GM23248 (cell line): ENCODE data around the gene HSD3B1. TPM values are rescaled to one million over a fixed set of nuclear protein-coding genes. Genes with fewer than 3 reads are reported as not detected.
"Not testable (repeated sequence)": the region's sequence is repeated elsewhere in the genome, so short reads cannot be mapped to it uniquely, and the experiment has no call there.

Source experiments
- DNase-seq: peaks from one replicate; pipeline ENCODE4 v3.0.0-alpha.2; 2015
- H2AFZ ChIP-seq: fragments of 200-600 bp; sonication (generic); 2 replicates; pipeline ENCODE4 v1.6.1; 2016; ENCODE audit warnings: antibody characterized with exemption
- H3F3A ChIP-seq: fragments of 200-600 bp; sonication (generic); 2 replicates; pipeline ENCODE4 v1.6.1; 2016; ENCODE audit warnings: mild to moderate bottlenecking, antibody characterized with exemption, mixed run types; ENCODE audit not compliant: insufficient read depth
- H3K27ac ChIP-seq: fragments of 200-600 bp; sonication (generic); 2 replicates; pipeline ENCODE4 v1.5.1; 2016; ENCODE audit warnings: mild to moderate bottlenecking
- H3K27me3 ChIP-seq: fragments of 200-600 bp; sonication (generic); replicated peaks from 2 replicates; pipeline ENCODE4 v1.6.1; 2016; ENCODE audit warnings: mild to moderate bottlenecking; ENCODE audit not compliant: insufficient read depth
- H3K36me3 ChIP-seq: fragments of 200-600 bp; sonication (generic); 2 replicates; pipeline ENCODE4 v1.6.1; 2016; ENCODE audit warnings: low read depth, mild to moderate bottlenecking
- H3K4me1 ChIP-seq: fragments of 200-600 bp; sonication (generic); 2 replicates; pipeline ENCODE4 v1.6.1; 2016; ENCODE audit warnings: mild to moderate bottlenecking; ENCODE audit not compliant: insufficient read depth
- H3K4me2 ChIP-seq: fragments of 200-600 bp; sonication (generic); one replicate; pipeline ENCODE4 v1.6.1; 2016; ENCODE audit warnings: mild to moderate bottlenecking; ENCODE audit not compliant: unreplicated experiment
- H3K4me3 ChIP-seq: fragments of 200-600 bp; sonication (generic); 2 replicates; pipeline ENCODE4 v1.5.1; 2016; ENCODE audit warnings: mild to moderate bottlenecking
- H3K79me2 ChIP-seq: fragments of 200-600 bp; sonication (generic); 2 replicates; pipeline ENCODE4 v1.6.1; 2016; ENCODE audit warnings: mild to moderate bottlenecking; ENCODE audit not compliant: insufficient read depth
- H3K9ac ChIP-seq: fragments of 200-600 bp; sonication (generic); 2 replicates; pipeline ENCODE4 v1.6.1; 2016; ENCODE audit warnings: mild to moderate bottlenecking
- H3K9me2 ChIP-seq: fragments of 200-600 bp; sonication (generic); 2 replicates; pipeline ENCODE4 v1.6.1; 2016; ENCODE audit warnings: mixed run types, mild to moderate bottlenecking, moderate library complexity; ENCODE audit not compliant: insufficient read depth
- H3K9me3 ChIP-seq: fragments of 200-600 bp; sonication (generic); one replicate; pipeline ENCODE4 v1.6.1; 2017; ENCODE audit warnings: low read depth
- H4K20me1 ChIP-seq: fragments of 200-600 bp; sonication (generic); 2 replicates; pipeline ENCODE4 v1.6.0; 2016; ENCODE audit not compliant: insufficient read depth
- EZH2 ChIP-seq: fragments of 200-600 bp; sonication (generic); IDR thresholded peaks from 2 replicates; pipeline ENCODE4 v1.6.1; 2018; ENCODE audit warnings: antibody characterized with exemption, mild to moderate bottlenecking; ENCODE audit not compliant: insufficient read depth, poor library complexity, severe bottlenecking
- EZH2phosphoT487 ChIP-seq: fragments of 200-600 bp; sonication (generic); IDR thresholded peaks from 2 replicates; pipeline ENCODE4 v1.6.1; 2018; ENCODE audit warnings: antibody characterized with exemption, moderate library complexity, mild to moderate bottlenecking, low read depth; ENCODE audit not compliant: insufficient read depth
- WGBS, 2 experiments: methylation state at CpG; one replicate each; pipeline ENCODE4 v1.1.6; 2015 to 2017; ENCODE audit warnings: low lambda C conversion rate in 2 of 2, low coverage in 1 of 2; ENCODE audit errors: missing lambda C conversion rate in 2 of 2; 5-methylcytosine and 5-hydroxymethylcytosine counted together
- in situ Hi-C: fragments of 300-500 bp; cut with MboI; formaldehyde crosslinking; loops from 2 replicates; pipeline ENCODE4 v1.15.0; 2020
- polyA plus RNA-seq: library from polyadenylated mRNA; unstranded; fragments of >200 nt; fragmentation: Nextera tagmentation; extraction: Ambion mirVana; gene quantifications from 2 replicates; pipeline ENCODE4 v1.2.1, GENCODE V29; 2016
- total RNA-seq: library from RNA; depleted of rRNA; stranded (reverse); fragments of >200 nt; shearing (Covaris generic); gene quantifications from 2 replicates; pipeline ENCODE4 v1.2.3, GENCODE V29; 2014; rRNA removed

Gene HSD3B1
- total and polyA plus RNA-seq, 2 experiments from 2014 or later: not detected

- Histone ChIP-seq H3K79me2 (no peaks in the 10 kb centered on the region), H3K9me3 (no peaks in the 10 kb centered on the region), H3K9ac (no peak overlapping the region), H3K9me2 (no peaks in the 10 kb centered on the region), H3K36me3 (no peaks in the 10 kb centered on the region), H3F3A (no peaks in the 10 kb centered on the region), H2AFZ (no peak overlapping the region), H3K4me3 (no peak overlapping the region), H3K27ac (no peak overlapping the region), H4K20me1 (no peaks in the 10 kb centered on the region), H3K4me1 (peaks cover 10% of the 10 kb centered on the region), H3K27me3 (no peaks in the 10 kb centered on the region; the same call in 1 of the 2 replicates), H3K4me2 (no peak overlapping the region)
- TF ChIP-seq EZH2phosphoT487 (no peak), EZH2 (no peak)
- in situ Hi-C loops: no loop called here
- DNase-seq: peak; percentile 46
Measured at GRCh38 chr1:119554183-119554582, 47.2 kb downstream of the HSD3B1 start.

DNA sequence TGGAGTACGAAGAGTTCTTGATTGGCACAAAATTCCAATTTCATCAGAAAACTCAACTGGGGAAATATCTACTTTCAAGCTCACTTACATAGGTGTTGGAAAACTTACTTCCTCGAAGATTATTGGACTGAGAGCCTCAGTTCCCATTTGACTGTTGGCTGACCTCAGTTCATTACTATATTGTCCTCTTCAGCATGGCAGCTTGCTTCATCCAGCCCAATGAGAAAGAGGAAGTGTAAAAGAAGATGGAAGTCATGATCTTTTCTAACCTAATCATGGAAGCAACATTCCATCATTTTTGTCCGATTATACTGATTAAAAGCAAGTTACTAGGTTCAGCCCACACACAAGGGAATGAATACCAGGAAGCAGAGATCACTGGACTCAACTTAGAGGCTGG, 49.4 kb downstream of the HSD3B1 start:
- no peak overlapping the region for H3K4me3 ChIP-seq
- DNase-seq: no peak
- H3K27ac ChIP-seq: no peak overlapping the region
- no peak overlapping the region for H3K9ac ChIP-seq
- H3K27me3 ChIP-seq: peaks cover 3% of the 10 kb centered on the region; the same call in 1 of the 2 replicates
- H3K4me1 ChIP-seq: peaks cover 10% of the 10 kb centered on the region
- no peaks in the 10 kb centered on the region for H3F3A ChIP-seq
- in situ Hi-C loops: no loop called here
- H3K79me2 ChIP-seq: no peaks in the 10 kb centered on the region
- no peak overlapping the region for H2AFZ ChIP-seq
- TF ChIP-seq EZH2: no peak
- TF ChIP-seq EZH2phosphoT487: no peak
- H3K9me3 ChIP-seq: no peaks in the 10 kb centered on the region
- no peaks in the 10 kb centered on the region for H4K20me1 ChIP-seq
- WGBS, 2 experiments: 63 to 66% methylated on average over 3 of the region's 3 CpGs
- H3K36me3 ChIP-seq: no peaks in the 10 kb centered on the region
- no peak overlapping the region for H3K4me2 ChIP-seq
- no peaks in the 10 kb centered on the region for H3K9me2 ChIP-seq

DNA sequence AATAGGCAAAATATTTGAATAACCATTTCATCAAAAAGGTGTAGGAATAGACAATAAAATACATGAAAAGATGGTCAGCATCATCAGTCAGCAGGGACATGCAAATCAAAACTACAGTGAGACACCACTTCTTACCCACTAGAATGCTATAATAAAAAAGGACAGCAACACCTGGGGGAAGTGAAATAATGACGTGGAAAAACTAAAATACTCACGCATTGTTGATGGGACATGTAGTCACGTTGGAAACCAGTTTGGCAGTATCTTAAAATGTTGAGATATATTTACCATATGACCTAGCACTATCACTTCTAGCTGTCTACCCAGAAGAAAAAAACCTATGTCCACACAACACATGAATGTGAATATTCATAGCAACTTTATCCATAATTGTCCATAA, 53.4 kb downstream of the HSD3B1 start:
- DNase-seq, in situ Hi-C loops, H3F3A ChIP-seq, H4K20me1 ChIP-seq, H3K9me3 ChIP-seq, H3K9ac ChIP-seq, H3K4me2 ChIP-seq, H3K27ac ChIP-seq, H3K4me1 ChIP-seq, H3K27me3 ChIP-seq, H3K9me2 ChIP-seq, H3K79me2 ChIP-seq, H3K4me3 ChIP-seq, H3K36me3 ChIP-seq, H2AFZ ChIP-seq: not testable (repeated sequence)
- WGBS, 2 experiments: 56 to 74% methylated on average over 3 of the region's 3 CpGs

GRCh38 chr1:119564548-119564947, 57.5 kb downstream of the HSD3B1 start:
- no peaks in the 10 kb centered on the region for H4K20me1 ChIP-seq
- no peak for TF ChIP-seq EZH2phosphoT487
- no peak for TF ChIP-seq EZH2
- in situ Hi-C loops: no loop called here
- no peak overlapping the region for H3K4me2 ChIP-seq
- H3K9me2 ChIP-seq: no peaks in the 10 kb centered on the region
- WGBS, 2 experiments: 47 to 62% methylated on average over 2 to 3 of the region's 3 CpGs
- H3K4me3 ChIP-seq: no peak overlapping the region
- DNase-seq: no peak
- no peaks in the 10 kb centered on the region for H3K9me3 ChIP-seq
- H3K79me2 ChIP-seq: no peaks in the 10 kb centered on the region
- no peaks in the 10 kb centered on the region for H3F3A ChIP-seq
- no peak overlapping the region for H3K9ac ChIP-seq
- peaks cover 10% of the 10 kb centered on the region for H3K27me3 ChIP-seq
- H3K36me3 ChIP-seq: no peaks in the 10 kb centered on the region
- no peaks in the 10 kb centered on the region for H3K4me1 ChIP-seq
- no peak overlapping the region for H2AFZ ChIP-seq
- no peak overlapping the region for H3K27ac ChIP-seq

Other genes with a start within 250 kb of the HSD3B1 start
- gene HAO2, start 138.4 kb upstream of the HSD3B1 start, total RNA-seq: not detected in 2 replicates
- not detected in 2 replicates for gene HAO2, start 138.4 kb upstream of the HSD3B1 start, polyA plus RNA-seq
- gene HSD3B2, start 92.1 kb upstream of the HSD3B1 start, total RNA-seq: not detected in 2 replicates
- not detected in 2 replicates for gene HSD3B2, start 92.1 kb upstream of the HSD3B1 start, polyA plus RNA-seq
- 8.5 and 9.1 TPM in 2 replicates for gene ZNF697, start 141.1 kb downstream of the HSD3B1 start, total RNA-seq
- gene ZNF697, start 141.1 kb downstream of the HSD3B1 start, polyA plus RNA-seq: 0.55 and 0.71 TPM in 2 replicates
- gene PHGDH, start 204.7 kb downstream of the HSD3B1 start, total RNA-seq: 298 and 346 TPM in 2 replicates
- gene PHGDH, start 204.7 kb downstream of the HSD3B1 start, polyA plus RNA-seq: 257 and 273 TPM in 2 replicates